Activated CD4-positive, alpha-beta memory T cell treated with anti-CD3 and anti-CD28 coated beads for 36 hours (primary cell): ENCODE data around the gene SDF2L1. TPM values are rescaled to one million over a fixed set of nuclear protein-coding genes. Genes with fewer than 3 reads are reported as not detected.

Experiments used
- CTCF ChIA-PET: fragments of 350-600 bp; sonication (Branson Sonifier 250); formaldehyde crosslinking; loops from one replicate; lab custom pipeline; 2021; ENCODE audit warnings: antibody characterized with exemption, inconsistent platforms; lab: Charles Lee
- POLR2A ChIA-PET: fragments of 350-600 bp; sonication (Branson Sonifier 250); formaldehyde crosslinking; loops from one replicate; lab custom pipeline; 2021; ENCODE audit warnings: antibody characterized with exemption; lab: Charles Lee
- DNase-seq: peaks from one replicate; pipeline ENCODE4 v3.0.0-alpha.2; 2020
- H3K27ac Mint-ChIP-seq: one replicate; pipeline ENCODE4 v1.8.0; 2021; ENCODE audit warnings: mixed read lengths
- H3K27me3 Mint-ChIP-seq: one replicate; pipeline ENCODE4 v1.8.0; 2021; ENCODE audit warnings: mixed read lengths
- H3K36me3 Mint-ChIP-seq: one replicate; pipeline ENCODE4 v1.8.0; 2021; ENCODE audit warnings: mixed read lengths
- H3K4me1 Mint-ChIP-seq: one replicate; pipeline ENCODE4 v1.8.0; 2021; ENCODE audit warnings: low read depth, mixed read lengths
- H3K4me3 Mint-ChIP-seq: one replicate; pipeline ENCODE4 v1.8.0; 2021; ENCODE audit warnings: mild to moderate bottlenecking, mixed read lengths
- H3K9me3 Mint-ChIP-seq: one replicate; pipeline ENCODE4 v1.8.0; 2021; ENCODE audit warnings: mixed read lengths
- intact Hi-C: fragments of 100-400 bp; cut with micrococcal nuclease; formaldehyde crosslinking; loops from one replicate; pipeline ENCODE4 v1.15.1; 2023
- total RNA-seq, 2 experiments: library from RNA; stranded (reverse); gene quantifications; one replicate each; pipeline ENCODE4 v1.2.3, GENCODE V29; 2021

Gene SDF2L1
- total RNA-seq, 2 experiments from 2014 or later, result 38.2 to 41.8 TPM

GRCh38 chr22:21622919-21623647 lies 19.0 kb upstream of the SDF2L1 start:
- Mint-ChIP-seq H3K27ac (peak overlapping the region; percentile 28), H3K9me3 (no peaks in the 10 kb centered on the region), H3K36me3 (peaks cover 19% of the 10 kb centered on the region), H3K4me1 (peaks cover 22% of the 10 kb centered on the region), H3K27me3 (no peaks in the 10 kb centered on the region), H3K4me3 (no peak overlapping the region)
- DNase-seq, result no peak
- POLR2A ChIA-PET, result no interaction called here
- intact Hi-C loops, result no loop called here
- CTCF ChIA-PET, result interaction anchor here (0.6 to 2.9 kb wide), 11 partner anchors 9 to 140 kb away, joined by 3 to 15 read pairs (median 5); partner anchors contain the start of gene SDF2L1

- CTCF ChIA-PET, result interaction anchor here (0.7 to 2.9 kb wide), 8 partner anchors 10 to 51 kb away, joined by 3 to 15 read pairs (median 6); partner anchors contain the start of gene SDF2L1
- Mint-ChIP-seq H3K27me3 (no peaks in the 10 kb centered on the region), H3K36me3 (peaks cover 22% of the 10 kb centered on the region), H3K4me3 (no peak overlapping the region), H3K9me3 (no peaks in the 10 kb centered on the region), H3K4me1 (peaks cover 26% of the 10 kb centered on the region), H3K27ac (peak overlapping the region; percentile 2)
- intact Hi-C loops, result no loop called here
- no peak for DNase-seq
- POLR2A ChIA-PET, result no interaction called here
Observed at GRCh38 chr22:21623648-21623970, 18.5 kb upstream of the SDF2L1 start.

GRCh38 chr22:21624120-21624879 lies 17.8 kb upstream of the SDF2L1 start:
- CTCF ChIA-PET, result interaction anchor here (0.6 to 2.9 kb wide), 6 partner anchors 18 to 52 kb away, joined by 3 to 15 read pairs (median 6); partner anchors contain the start of gene SDF2L1
- Mint-ChIP-seq H3K4me1 (peaks cover 27% of the 10 kb centered on the region), H3K9me3 (no peaks in the 10 kb centered on the region), H3K36me3 (peaks cover 25% of the 10 kb centered on the region), H3K27me3 (no peaks in the 10 kb centered on the region), H3K27ac (peak overlapping the region; percentile 31), H3K4me3 (no peak overlapping the region)
- intact Hi-C loops, result no loop called here
- POLR2A ChIA-PET, result no interaction called here
- DNase-seq, result peak; percentile 60

GRCh38 chr22:21624880-21625791 lies 17.0 kb upstream of the SDF2L1 start:
- ChIA-PET POLR2A (interaction anchor here (1.5 kb wide), 1 partner anchor 17 kb away, joined by 3 read pairs; the partner anchor contains the start of gene SDF2L1), CTCF (interaction anchor here (0.6 to 2.9 kb wide), 5 partner anchors 17 to 52 kb away, joined by 3 to 15 read pairs (median 4); partner anchors contain the start of gene SDF2L1)
- peaks cover 26% of the 10 kb centered on the region for H3K4me1 Mint-ChIP-seq
- intact Hi-C loops, result loop anchor here (5.0 kb wide), 1 partner anchor 38 kb away; no protein-coding TSS in a partner anchor
- no peak for DNase-seq
- H3K27ac Mint-ChIP-seq, result peak overlapping the region; percentile 31
- H3K9me3 Mint-ChIP-seq, result no peaks in the 10 kb centered on the region
- peaks cover 26% of the 10 kb centered on the region for H3K36me3 Mint-ChIP-seq
- H3K27me3 Mint-ChIP-seq, result no peaks in the 10 kb centered on the region
- no peak overlapping the region for H3K4me3 Mint-ChIP-seq

GRCh38 chr22:21626073-21626734 lies 15.9 kb upstream of the SDF2L1 start:
- no peaks in the 10 kb centered on the region for H3K9me3 Mint-ChIP-seq
- peaks cover 26% of the 10 kb centered on the region for H3K36me3 Mint-ChIP-seq
- no peak overlapping the region for H3K4me3 Mint-ChIP-seq
- peak overlapping the region; percentile 52 for H3K27ac Mint-ChIP-seq
- intact Hi-C loops, result loop anchor here (5.0 kb wide), 1 partner anchor 39 kb away; no protein-coding TSS in a partner anchor
- H3K4me1 Mint-ChIP-seq, result peaks cover 33% of the 10 kb centered on the region
- ChIA-PET CTCF (interaction anchor here (0.5 to 5.9 kb wide), 3 partner anchors 16 to 45 kb away, joined by 3 to 82 read pairs (median 11); partner anchors contain the start of gene SDF2L1), POLR2A (interaction anchor here (1.4 to 1.5 kb wide), 2 partner anchors 16 to 20 kb away, joined by 3 read pairs; partner anchors contain the start of gene SDF2L1)
- no peak for DNase-seq
- no peaks in the 10 kb centered on the region for H3K27me3 Mint-ChIP-seq

- ChIA-PET POLR2A (interaction anchor here (1.4 to 3.4 kb wide), 2 partner anchors 16 to 20 kb away, joined by 3 to 46 read pairs; partner anchors contain the start of gene SDF2L1), CTCF (interaction anchor here (0.5 to 5.9 kb wide), 3 partner anchors 16 to 45 kb away, joined by 3 to 82 read pairs (median 11); partner anchors contain the start of gene SDF2L1)
- H3K27ac Mint-ChIP-seq, result peak overlapping the region; percentile 61
- peaks cover 33% of the 10 kb centered on the region for H3K4me1 Mint-ChIP-seq
- intact Hi-C loops, result loop anchor here (5.0 kb wide), 1 partner anchor 40 kb away; no protein-coding TSS in a partner anchor
- no peaks in the 10 kb centered on the region for H3K9me3 Mint-ChIP-seq
- peaks cover 24% of the 10 kb centered on the region for H3K36me3 Mint-ChIP-seq
- H3K27me3 Mint-ChIP-seq, result no peaks in the 10 kb centered on the region
- no peak for DNase-seq
- no peak overlapping the region for H3K4me3 Mint-ChIP-seq
Observed at GRCh38 chr22:21626735-21627469, 15.2 kb upstream of the SDF2L1 start.

GRCh38 chr22:21628386-21629254 lies 13.5 kb upstream of the SDF2L1 start:
- Mint-ChIP-seq H3K4me1 (peaks cover 38% of the 10 kb centered on the region), H3K9me3 (no peaks in the 10 kb centered on the region), H3K27ac (peak overlapping the region; percentile 92), H3K36me3 (peaks cover 22% of the 10 kb centered on the region), H3K4me3 (peak overlapping the region; percentile 89), H3K27me3 (no peaks in the 10 kb centered on the region)
- ChIA-PET POLR2A (interaction anchor here (0.9 to 3.4 kb wide), 6 partner anchors 14 to 60 kb away, joined by 3 to 46 read pairs (median 8); partner anchors contain the start of genes PPIL2 and SDF2L1), CTCF (interaction anchor here (0.7 to 6.1 kb wide), 23 partner anchors 7 to 626 kb away, joined by 3 to 151 read pairs (median 5); partner anchors contain the start of genes PPIL2, SDF2L1, THAP7 and YPEL1)
- no peak for DNase-seq
- intact Hi-C loops, result loop anchor here (5.0 kb wide), 1 partner anchor 41 kb away; no protein-coding TSS in a partner anchor

- Mint-ChIP-seq H3K9me3 (no peaks in the 10 kb centered on the region), H3K36me3 (peaks cover 22% of the 10 kb centered on the region), H3K27me3 (no peaks in the 10 kb centered on the region), H3K27ac (peak within 1 kb of the TSS; percentile 92), H3K4me1 (peaks cover 38% of the 10 kb centered on the region), H3K4me3 (peak within 1 kb of the TSS; percentile 89)
- CTCF ChIA-PET, result interaction anchor here (0.6 to 6.1 kb wide), 25 partner anchors 8 to 627 kb away, joined by 3 to 151 read pairs (median 5); partner anchors contain the start of genes PPIL2, SDF2L1, THAP7 and YPEL1
- peak; percentile 96 for DNase-seq
- intact Hi-C loops, result loop anchor here (1.0 to 5.0 kb wide), 3 partner anchors 13 to 59 kb away; partner anchors contain the start of gene SDF2L1
- POLR2A ChIA-PET, result interaction anchor here (0.6 to 3.4 kb wide), 7 partner anchors 13 to 61 kb away, joined by 3 to 46 read pairs (median 7); partner anchors contain the start of genes PPIL2 and SDF2L1
Observed at GRCh38 chr22:21629255-21630149, 12.6 kb upstream of the SDF2L1 start, which contains the start of gene YDJC. Gene YDJC, minus strand, starts transcription at chr22:21630022. Its CDS starts 8 bp downstream, at chr22:21630014.
